Measurements from ENCODE around the gene TMEM51.
"Not testable (repeated sequence)": the region's sequence is repeated elsewhere in the genome, so short reads cannot be mapped to it uniquely, and the experiment has no call there.

The TMEM51 gene

DNA sequence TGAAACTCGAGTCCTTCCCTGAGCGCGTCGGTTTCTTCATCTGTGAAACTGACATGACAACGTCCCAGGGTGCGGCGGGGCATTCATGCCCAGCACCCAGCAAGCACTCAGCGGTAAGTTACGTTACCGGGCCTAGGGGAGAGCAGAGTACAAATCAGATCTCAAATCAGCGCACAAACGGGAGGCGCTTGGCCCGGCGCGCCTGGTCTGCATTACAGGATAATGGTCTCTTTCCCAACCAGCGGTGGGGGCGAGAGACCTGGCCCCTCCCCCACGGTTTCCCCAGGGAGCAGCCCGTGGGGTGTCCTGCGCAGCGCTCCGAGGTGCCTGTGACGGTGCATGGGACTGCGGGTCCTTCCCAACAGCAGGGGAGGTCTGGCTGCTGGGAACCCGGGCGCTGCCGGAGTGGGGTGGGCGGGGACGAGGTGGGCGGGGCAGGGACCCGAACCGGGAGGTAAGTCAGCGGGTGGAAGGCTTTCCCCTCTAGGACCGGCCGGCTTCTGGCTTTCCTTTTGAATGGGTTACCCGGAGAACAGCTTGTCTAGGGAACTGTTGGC lies 1.0 kb downstream of the TMEM51 start:
- DNase-seq (ENCODE audit: low read depth in 3 of 3): no peak

- DNase-seq (ENCODE audit: low read depth in 3 of 3): no peak
These were observed 1.6 kb downstream of the TMEM51 start for GRCh38 chr1:15155191-15155590.

GRCh38 chr1:15155888-15156741 lies 2.6 kb downstream of the TMEM51 start:
- DNase-seq (ENCODE audit: low read depth in 3 of 3): no peak

GRCh38 chr1:15156807-15157380 lies 3.3 kb downstream of the TMEM51 start:
- no peak for DNase-seq (ENCODE audit: low read depth in 3 of 3)

- no peak for DNase-seq (ENCODE audit: low read depth in 3 of 3)
These were observed 4.2 kb downstream of the TMEM51 start for GRCh38 chr1:15157524-15158399.

DNA sequence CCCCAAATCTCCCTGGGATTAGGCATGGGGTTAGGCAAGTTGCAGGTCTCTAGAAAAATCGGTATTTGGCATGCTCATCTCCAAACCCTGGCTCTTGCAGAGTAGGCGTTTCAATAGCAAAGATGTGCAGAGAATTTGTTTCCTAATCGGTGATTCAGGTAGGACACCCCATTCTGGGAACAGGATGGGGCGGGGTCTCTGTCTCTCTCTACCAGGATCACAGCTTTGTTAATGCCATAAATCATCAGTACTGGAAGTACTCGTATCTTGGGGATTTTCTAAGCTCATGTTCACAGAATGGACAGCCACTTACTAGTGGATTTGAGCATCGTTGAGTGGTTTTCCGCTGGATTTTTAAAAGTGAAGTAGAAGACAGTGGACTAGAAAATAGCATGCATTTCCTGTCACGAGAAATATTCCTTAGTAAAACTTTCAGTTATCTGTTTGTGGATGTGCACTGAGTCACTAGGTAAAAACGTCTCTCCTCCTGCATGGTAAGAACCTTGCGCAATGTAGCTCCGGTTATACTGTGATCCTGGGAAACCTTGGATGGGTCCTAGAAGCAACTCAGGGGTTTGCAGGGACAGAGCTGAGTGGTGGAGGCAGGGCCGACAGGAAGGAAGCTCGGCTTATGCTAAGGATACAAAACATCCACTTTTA lies 5.1 kb downstream of the TMEM51 start:
- no peak for DNase-seq (ENCODE audit: low read depth in 3 of 3)

GRCh38 chr1:15159166-15159555 lies 5.6 kb downstream of the TMEM51 start:
- DNase-seq (ENCODE audit: low read depth in 3 of 3): no peak

DNA sequence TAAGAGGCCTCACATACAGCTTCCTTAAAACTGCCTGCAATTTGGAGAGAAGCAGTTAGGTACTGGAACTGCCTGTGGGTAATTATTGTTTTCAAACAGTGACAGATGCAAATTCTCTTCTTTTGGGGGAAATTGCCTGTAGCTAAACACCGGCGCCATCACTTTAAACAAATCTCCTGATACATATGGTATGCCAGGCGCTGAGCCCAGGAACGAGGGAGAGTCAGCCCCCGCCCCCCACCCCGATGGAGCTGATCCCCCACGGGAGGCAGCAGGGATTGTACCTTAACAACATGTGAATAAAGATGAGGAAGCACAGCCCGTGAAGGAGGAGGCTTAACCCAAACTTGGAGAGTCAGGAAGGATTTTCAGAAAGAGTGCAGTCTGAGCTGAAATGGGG lies 7.1 kb downstream of the TMEM51 start:
- no peak for DNase-seq (ENCODE audit: low read depth in 3 of 3)

- no peak for DNase-seq (ENCODE audit: low read depth in 3 of 3)
These were observed 13.8 kb downstream of the TMEM51 start for GRCh38 chr1:15167386-15167785.

- DNase-seq (ENCODE audit: low read depth in 3 of 3): no peak
These were observed 14.9 kb downstream of the TMEM51 start for GRCh38 chr1:15168479-15168878.

DNA sequence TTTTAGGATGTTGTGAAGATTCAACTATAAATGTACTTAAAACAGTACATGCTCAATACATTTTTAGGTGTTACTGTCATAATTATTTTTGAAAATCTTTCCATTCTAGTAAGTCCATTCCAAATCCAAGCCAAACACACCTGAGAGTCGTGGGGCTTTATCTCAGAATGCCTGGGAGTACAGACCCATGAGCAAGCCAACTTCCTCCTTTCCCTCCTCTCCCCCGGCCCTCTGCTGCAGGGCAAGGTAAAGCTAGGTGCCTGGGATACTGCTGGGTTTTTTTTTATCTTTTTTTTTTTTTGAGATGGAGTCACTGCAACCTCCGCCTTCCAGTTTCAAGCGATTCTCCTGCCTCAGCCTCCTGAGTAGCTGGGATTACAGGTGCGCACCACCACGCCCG lies 16.5 kb downstream of the TMEM51 start:
- DNase-seq (ENCODE audit: low read depth in 3 of 3): no peak

DNA sequence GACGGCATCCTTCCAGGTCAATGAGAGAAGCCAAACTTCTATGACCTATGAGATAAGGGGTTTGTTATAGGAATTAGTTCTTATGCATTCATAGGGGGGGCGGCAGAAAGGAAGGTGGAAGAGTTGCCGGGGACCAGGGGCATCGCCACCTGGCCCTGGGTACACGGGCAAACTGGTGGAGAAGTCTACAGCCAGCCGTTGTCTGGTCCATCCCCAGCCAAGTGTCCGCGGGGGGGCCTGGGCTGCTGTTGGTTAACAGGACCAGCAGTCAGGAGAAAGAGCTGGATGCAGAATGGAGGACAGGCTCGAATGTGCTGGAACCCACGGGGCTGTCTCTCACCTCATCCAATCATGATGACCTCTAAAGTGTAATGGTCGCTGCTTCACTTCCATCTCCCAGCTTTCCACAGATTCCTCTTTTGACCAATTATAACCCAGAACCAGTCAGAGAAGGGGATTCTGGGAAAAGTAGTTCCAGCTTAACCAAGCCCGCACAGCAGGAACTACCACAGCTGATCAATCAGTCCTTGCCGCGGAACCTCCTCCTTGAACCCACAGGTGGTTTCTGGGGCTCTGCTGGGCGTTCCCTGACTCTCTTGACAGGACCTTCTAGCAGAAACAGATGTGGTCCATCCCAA lies 17.8 kb downstream of the TMEM51 start:
- DNase-seq (ENCODE audit: low read depth in 3 of 3): no peak

- no peak for DNase-seq (ENCODE audit: low read depth in 3 of 3)
These were observed 19.1 kb downstream of the TMEM51 start for GRCh38 chr1:15172405-15173259.

GRCh38 chr1:15173863-15174614 lies 20.5 kb downstream of the TMEM51 start:
- DNase-seq (ENCODE audit: low read depth in 3 of 3): no peak

DNA sequence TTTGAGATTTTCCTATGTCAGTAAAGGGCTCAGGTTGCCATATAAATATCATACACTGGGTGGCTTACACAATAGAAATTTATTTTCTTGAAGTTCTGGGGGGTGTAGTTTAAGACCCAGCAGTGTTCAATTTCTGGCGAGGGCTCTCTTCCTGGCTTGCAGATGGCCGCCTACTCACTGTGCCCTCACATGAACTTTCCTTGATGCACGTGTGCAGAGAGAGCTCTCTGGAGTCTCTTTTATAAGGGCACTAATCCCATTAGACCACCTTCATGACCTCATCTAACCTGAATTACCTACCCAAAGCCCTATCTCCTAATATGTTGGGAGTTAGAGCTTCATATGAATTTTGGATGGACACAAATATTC lies 21.1 kb downstream of the TMEM51 start:
- DNase-seq (ENCODE audit: low read depth in 3 of 3): no peak

DNA sequence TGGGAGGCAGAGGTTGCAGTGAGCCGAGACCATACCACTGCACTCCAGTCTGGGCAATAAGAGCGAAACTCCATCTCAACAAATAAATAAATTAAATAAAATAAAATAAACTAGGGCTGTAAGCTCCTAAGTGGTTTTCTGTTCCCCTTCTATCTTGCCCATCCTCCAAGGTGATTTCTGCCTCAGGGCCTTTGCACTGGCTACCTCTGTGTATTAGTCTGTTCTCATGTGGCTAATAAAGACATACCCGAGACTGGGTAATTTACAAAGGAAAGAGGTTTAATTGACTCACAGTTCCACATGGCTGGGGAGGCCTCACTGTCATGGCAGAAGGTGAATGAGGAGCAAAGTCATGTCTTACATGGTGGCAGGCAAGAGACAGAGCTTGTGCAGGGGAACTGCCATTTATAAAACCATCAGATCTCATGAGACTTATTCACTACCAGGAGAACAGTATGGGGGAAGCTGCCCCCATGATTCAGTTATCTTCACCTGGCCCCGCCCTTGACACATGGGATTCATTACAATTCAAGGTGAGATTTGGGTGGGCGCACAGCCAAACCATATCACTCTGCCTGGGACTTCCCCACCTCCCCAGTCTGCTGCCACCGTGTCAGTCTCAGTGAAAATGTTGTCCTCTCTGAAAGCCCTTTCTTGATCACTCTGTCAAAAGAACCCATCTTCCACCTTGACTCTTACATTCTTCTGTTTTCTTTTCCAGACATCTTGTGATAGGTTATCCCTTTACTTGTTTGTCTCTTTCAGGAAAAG lies 22.0 kb downstream of the TMEM51 start:
- DNase-seq (ENCODE audit: low read depth in 3 of 3): not testable (repeated sequence)

GRCh38 chr1:15176120-15176519 lies 22.6 kb downstream of the TMEM51 start:
- DNase-seq (ENCODE audit: low read depth in 3 of 3): no peak

DNA sequence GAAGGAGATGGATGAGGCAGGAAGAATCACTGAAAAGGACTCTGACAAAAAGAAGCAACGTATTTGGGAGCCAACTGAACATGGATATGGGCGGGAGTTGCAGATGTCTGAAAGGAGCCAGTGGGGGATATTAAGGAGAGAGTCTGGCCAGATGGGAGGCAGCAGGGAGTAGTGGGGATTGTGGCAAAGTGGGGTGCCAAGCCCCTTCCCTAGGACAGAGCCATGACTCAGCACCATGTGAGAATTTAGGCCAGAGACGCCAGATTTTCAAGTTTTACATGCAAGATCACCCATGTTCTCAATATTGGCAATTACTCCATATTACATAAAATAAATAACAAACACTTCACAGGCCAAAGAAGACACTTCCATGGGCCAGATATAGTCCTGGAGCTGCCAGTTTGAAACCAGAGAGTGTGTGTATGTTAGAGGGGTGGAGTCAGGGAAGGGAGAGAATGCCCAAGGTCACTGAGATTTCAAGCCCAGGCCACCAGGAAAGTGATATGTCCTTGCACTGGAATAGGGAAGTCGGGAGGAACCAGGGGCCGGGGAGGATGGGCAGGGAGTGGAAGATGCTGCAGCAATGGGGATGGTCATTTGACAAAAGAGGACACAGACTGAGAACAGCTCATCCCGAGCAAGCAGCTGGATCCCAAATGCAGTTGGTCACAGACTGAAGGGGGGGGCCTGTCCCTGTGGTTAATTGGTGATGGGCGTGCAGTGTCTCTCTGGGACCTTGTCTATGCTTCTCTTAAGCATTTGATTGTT lies 23.5 kb downstream of the TMEM51 start:
- no peak for DNase-seq (ENCODE audit: low read depth in 3 of 3)

Data from stimulated activated CD4-positive, alpha-beta T cell treated with anti-CD3 and anti-CD28 coated beads, TNF-alpha, amount 100 ng/mL, for 48 hours (primary cell).